ENCODE measurements around the gene CNTNAP3B.
"Not testable (repeated sequence)": the region's sequence is repeated elsewhere in the genome, so short reads cannot be mapped to it uniquely, and the experiment has no call there.

GRCh38 chr9:41905488-41905887 lies 223.7 kb downstream of the CNTNAP3B start:
- not testable (repeated sequence) for TF ChIP-seq CTCF (IDR thresholded peaks at IDR 0.05; ENCODE audit: extremely low read depth in 1 of 2, insufficient read depth in 1 of 2, low read depth in 1 of 2, low read length in 2 of 2); POLR2AphosphoS5 (IDR thresholded peaks at IDR 0.05; ENCODE audit: insufficient read depth, low read depth, low read length); GATA2 (IDR thresholded peaks at IDR 0.05; ENCODE audit: insufficient read depth, insufficient read length, low read depth, low read length); EZH2 (IDR thresholded peaks at IDR 0.05; ENCODE audit: borderline replicate concordance, low read depth, low read length, severe bottlenecking)
